SIG-M5 (cell line): ENCODE measurements around the gene SYVN1.
"Not testable (repeated sequence)": the region's sequence is repeated elsewhere in the genome, so short reads cannot be mapped to it uniquely, and the experiment has no call there.

Experiments
- DNase-seq: peaks from one replicate; lab custom pipeline; 2025; lab: John Stamatoyannopoulos, UW

The SYVN1 gene

GRCh38 chr11:65127473-65128181, 6.7 kb downstream of the SYVN1 start:
- no peak for DNase-seq

- no peak for DNase-seq
Measured at GRCh38 chr11:65126624-65127274, 7.6 kb downstream of the SYVN1 start.

GRCh38 chr11:65125197-65126056, 8.9 kb downstream of the SYVN1 start:
- DNase-seq, result no peak

GRCh38 chr11:65124480-65125196, 9.7 kb downstream of the SYVN1 start:
- DNase-seq, result no peak

GRCh38 chr11:65121865-65122696, 12.2 kb downstream of the SYVN1 start, which contains the start of the genes FAU and MRPL49:
FAU (minus strand) TSS chr11:65122134; CDS start chr11:65121813, 321 bp downstream.
MRPL49 (plus strand) TSS chr11:65122321; CDS start chr11:65122347, 26 bp downstream.
- DNase-seq, result peak; percentile 90

GRCh38 chr11:65121447-65121864, 12.9 kb downstream of the SYVN1 start:
- DNase-seq, result no peak

- no peak for DNase-seq
Measured at GRCh38 chr11:65120831-65121230, 13.5 kb downstream of the SYVN1 start.

GRCh38 chr11:65119670-65119995, 14.7 kb downstream of the SYVN1 start:
- DNase-seq, result no peak

GRCh38 chr11:65118891-65119669, 15.2 kb downstream of the SYVN1 start:
- DNase-seq, result not testable (repeated sequence)

GRCh38 chr11:65118097-65118837, 16.1 kb downstream of the SYVN1 start:
- DNase-seq, result no peak

GRCh38 chr11:65117206-65118096, 16.9 kb downstream of the SYVN1 start, which contains the start of gene ZNHIT2:
ZNHIT2 (minus strand) TSS chr11:65117701; CDS start chr11:65117653, 48 bp downstream.
- DNase-seq, result peak; percentile 66

GRCh38 chr11:65116370-65117205, 17.7 kb downstream of the SYVN1 start:
- no peak for DNase-seq

- DNase-seq, result no peak
Measured at GRCh38 chr11:65115361-65116082, 18.8 kb downstream of the SYVN1 start.

GRCh38 chr11:65114538-65115171, 19.7 kb downstream of the SYVN1 start:
- DNase-seq, result no peak

- no peak for DNase-seq
Measured at GRCh38 chr11:65113839-65114238, 20.5 kb downstream of the SYVN1 start.

- no peak for DNase-seq
Measured at GRCh38 chr11:65113361-65113756, 21.0 kb downstream of the SYVN1 start.
